Stimulated activated naive CD4-positive, alpha-beta T cell treated with Interleukin-2 at 50 U/mL for 16 hours (primary cell): ENCODE results near the gene FBXO33.
A peak's percentile ranks its signal among the peaks of the same experiment; 100 is the strongest.

Experiments
- DNase-seq: peaks from one replicate; lab custom pipeline; 2025; lab: John Stamatoyannopoulos, UW

FBXO33 gene, protein sequence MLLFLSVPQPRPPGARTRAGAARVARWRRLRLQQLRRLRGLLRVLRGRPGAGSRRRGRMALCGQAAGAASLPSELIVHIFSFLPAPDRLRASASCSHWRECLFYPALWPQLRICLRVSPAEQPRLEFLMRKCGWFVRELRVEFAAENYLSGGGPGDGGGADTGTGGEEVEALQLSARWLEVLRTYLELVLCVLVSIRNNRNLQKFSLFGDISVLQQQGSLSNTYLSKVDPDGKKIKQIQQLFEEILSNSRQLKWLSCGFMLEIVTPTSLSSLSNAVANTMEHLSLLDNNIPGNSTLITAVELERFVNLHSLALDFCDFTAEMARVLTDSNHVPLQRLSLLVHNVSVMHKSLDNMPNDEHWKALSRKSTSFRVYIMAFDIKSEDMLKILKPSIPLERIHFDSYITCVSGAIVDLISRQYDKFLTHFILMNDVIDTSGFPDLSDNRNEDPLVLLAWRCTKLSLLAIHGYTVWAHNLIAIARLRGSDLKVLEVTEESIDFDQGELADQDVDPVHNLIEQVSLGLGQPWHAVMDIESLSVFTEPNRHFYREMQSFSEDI

DNA sequence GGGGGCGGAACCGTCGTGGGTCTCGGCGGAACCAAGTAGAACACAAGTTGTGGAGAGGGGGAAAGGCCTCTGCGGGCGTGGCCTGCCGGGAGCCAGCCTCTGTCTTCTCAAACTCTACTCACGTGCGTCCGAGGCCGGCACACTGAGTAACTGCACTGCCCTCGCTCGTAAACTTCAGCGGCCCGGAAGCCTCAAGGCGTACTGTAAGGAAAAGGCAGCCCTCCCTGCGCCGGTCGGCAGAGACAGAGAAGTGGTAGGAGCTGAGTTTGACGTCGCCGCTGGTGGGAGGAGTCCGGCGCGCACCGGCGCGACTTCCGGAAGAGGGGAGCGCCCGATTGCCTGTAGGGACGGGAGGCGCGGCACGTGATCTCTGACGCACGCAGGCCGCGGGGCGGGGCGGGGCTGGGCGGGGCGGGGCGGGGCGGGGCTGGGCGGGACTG lies at the start of gene FBXO33:
FBXO33 (minus strand) TSS at position 255 of the 440 bp plus-strand sequence. CDS start 271 bp downstream, outside the sequence.
- peak; percentile 94 for DNase-seq

DNA sequence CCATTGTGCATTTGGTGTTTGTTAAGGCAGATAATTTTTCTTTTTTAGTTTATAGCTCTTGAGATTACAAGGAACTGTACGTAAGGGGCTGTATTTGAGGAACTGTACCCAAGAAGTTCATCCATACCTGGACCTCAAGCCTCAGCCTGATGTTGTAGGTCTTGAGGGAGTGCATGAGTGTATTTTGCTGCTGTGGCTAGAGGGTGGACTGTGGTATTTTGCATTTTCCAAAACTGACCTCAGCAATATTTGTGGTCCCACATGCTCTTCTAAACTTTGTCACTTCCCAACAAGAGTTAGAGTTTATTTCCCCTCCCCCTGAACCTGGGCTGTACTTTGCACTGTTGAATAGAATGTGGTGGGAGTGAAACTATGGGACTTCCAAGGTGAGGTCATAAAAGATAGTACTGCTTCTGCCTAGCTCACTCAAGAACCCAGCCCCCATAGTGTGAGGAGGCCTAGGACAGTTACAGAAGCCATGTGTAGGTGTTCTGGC lies 42.2 kb upstream of the FBXO33 start:
- DNase-seq: no peak

DNA sequence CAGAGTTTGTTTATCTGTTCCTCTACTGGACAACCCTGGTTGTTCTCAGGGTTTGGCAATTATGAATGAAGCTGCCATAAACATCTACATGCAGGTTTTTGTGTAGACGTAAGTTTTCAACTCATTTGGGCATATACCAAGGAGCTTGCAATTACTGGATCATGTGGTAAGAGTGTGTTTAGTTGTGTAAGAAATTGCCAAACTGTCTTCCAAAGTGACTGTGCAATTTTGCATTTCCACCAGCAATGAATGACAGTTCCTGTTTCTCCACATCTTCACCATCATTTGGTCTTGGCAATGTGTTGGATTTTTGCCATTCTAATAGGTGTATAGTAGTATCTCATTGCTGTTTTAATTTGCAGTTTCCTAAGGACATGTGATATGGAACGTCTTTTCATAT lies 39.8 kb upstream of the FBXO33 start:
- no peak for DNase-seq

DNA sequence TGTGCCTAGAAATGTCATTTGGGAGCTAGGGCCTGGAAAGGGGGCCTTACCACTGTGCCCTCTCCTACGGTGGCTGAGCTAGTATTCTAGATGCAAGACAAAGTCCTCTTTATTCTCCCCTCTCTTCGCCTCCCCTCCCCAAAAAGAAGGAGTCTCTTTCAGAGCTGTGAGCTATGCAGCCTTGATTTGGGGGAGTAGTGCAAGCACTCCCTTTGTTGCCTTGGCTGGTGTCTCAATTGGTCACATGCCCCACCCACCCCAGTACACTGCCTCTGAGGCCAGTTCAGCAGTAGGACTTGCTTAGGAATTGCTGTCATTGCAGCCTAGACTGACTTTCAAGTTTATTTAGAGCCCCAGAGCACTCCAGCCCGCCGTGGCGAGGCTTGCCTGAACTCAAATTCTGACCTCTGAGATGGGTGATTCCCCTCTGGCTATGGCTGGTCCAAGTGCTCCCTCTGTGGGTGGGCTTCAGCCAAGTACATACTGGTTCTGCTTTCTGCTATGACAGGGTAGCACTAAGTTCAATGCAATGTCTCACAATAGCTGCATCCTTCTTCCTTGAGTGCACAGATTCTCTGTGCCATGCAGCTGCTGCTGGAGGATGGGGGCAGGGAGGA lies 37.0 kb upstream of the FBXO33 start:
- DNase-seq: no peak

DNA sequence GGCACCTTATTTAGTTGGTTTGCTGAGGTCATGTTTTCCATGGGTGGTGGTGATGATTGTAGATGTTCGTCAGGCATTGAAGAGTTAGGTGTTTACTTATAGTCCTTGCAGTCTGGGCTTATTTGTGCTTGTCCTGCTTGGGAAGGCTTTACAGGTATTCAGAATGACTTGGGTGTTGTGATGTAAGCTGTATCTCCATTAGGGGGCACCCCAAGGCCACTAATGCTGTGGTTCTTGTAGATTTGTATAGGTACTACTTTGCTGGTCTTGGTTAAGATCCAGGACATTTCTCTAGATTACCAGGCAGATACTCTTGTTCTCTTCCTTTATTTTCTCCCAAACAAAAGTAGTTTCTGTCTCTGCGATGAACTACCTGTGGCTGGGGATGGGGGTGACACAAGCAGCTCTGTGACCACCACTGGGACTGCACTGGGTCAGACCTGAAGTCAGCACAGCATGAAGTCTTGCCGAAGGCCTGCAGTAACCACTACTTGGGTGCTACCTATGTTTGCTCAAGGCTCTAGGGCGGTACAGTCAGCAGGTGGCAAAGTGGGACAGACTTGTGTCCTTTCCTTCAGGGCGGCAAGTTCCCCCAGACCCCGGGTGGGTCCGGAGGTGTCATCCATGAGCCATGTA lies 35.8 kb upstream of the FBXO33 start:
- no peak for DNase-seq

DNA sequence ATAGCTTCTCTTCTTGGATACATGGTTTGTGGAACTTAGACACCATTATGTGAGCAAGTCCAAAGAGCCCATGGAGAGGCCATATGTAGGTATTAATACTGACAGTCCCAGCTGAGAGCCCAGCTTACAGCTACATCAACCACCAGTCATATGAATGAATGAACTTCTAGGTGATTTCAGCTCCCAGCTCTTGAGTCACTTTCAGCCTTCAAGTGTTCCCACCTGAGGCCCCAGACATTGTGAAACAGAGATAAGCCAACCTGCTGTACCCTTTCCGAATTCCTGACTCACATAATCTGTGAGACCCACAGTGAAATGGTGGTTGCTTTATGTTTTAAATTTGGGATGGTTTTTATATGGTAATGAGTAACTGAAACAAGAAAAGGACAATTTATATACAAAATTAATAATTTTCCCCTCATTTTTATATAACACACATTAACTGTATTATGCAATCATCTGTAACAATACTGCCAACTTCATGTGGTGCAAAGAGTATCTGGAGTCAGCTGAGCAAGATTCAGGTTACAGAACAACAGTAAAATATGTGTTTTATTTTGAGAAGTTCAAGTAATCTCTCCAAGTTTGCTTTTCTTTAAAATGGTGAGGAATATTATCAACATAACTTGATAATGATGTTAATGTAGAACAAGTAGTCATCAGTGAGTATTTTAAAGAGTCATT lies 27.7 kb upstream of the FBXO33 start:
- DNase-seq: no peak

DNA sequence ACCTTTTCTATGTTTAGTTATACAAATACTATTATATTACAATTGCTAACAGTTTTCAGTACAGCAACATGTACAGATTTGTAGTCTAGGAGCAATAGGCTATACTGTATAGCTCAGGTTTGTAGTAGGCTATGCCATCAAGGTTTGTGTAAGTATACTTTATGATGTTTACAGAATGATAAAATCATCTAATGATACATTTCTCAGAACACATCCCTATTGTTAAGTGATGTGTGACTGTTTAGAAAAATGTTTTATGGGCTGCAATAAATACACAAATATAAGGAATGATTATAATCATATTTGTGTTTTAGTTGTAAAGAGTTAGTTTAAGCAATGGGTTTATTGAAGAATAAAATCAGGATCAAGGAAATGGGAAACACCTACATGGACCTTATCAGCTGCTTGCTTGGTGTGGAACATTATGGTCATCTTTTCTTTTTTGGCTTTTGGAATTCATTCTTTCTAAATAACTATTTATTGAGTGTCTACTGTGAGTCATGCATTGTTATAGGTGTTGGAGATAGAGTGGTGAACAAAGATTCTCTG lies 24.5 kb upstream of the FBXO33 start:
- no peak for DNase-seq

DNA sequence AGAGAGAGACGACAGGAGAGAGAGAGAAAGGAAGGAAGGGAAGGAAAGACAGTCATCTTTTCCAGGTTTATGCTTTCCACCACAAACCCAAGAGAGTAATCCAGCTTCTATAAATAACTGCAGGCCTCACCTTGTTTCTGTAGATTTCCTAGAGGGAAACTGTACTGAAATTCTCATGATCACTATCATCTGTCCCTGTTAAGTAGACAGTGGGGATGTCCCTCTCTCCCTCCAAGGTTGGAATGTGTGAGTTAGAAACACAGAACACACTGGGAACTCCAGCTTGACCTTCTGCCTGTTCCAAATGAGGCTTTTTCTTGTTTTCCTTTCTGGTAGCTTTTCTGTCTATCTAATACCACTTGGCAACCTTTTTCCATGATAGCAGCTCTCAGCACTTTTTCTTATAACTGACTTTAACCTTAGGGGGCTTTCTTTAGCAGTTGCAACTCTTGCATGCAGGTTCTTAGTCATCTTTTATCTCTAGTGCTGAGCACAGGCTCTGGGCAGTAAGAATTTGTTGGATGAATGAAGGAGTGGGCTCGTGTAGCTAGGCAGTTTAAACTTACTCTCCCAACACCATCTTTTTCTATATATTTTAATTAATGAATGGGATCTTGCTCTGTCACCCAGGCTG lies 22.8 kb upstream of the FBXO33 start:
- DNase-seq: no peak

DNA sequence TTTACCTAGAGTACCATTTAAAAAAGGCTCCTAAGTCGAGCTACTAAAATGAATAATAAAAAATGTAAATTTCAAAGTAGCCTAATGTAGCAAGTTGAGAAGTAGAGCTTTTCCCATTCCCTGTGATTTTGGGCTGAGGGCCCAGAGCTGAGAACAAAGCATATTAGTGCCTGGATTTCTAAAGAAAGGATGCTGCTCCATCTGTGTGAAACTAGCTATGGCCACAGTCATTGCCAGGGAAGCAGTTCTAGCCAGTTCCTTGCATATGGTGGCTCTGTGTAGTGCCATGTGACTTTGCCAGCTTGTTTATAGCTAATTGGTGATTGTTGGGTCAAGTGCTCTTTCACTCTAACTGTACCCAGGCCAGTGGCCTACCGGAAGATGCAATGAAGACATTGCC lies 20.4 kb upstream of the FBXO33 start:
- DNase-seq: no peak

DNA sequence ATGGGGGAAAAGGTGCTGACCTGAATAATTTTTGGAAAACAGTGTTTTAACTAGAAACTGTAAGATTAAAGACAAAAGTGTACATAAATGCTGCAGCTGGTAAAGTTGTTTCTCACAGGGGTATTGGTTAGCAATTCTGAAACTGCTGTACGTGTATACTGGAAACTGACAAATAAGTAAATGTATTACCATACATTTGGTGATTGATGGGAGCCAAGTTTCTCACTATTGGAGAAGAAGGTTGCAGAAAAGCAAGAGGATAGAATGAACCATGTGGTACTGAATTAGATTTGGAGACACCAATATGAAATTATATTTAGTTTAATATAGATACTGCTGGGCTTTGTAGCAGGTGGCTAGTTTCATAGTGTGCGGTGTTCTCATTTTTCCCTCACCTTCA lies 19.6 kb upstream of the FBXO33 start:
- no peak for DNase-seq

DNA sequence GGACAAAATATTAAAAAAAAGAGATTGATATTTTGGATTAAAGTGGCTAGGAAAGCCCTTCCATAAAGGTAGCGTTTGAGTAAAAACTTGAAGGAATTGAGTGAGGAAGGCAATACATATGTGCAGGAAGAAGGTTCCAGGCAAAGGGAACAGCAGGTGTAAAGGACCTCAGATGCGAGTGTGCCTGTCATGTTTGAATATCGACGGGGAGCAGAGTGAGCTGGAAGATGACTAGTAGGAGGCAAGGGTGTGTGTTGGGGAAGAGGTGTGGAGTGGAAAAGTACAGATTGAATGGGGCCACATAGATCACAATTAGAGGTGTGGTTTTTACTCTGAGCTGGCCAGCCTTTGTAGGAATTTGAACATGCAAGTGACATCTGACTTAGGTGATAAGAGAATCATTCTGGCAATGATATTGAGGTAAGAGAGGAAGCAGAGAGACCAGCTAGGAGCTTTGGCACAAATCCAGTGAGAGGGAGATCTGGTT lies 15.0 kb upstream of the FBXO33 start:
- DNase-seq: no peak

DNA sequence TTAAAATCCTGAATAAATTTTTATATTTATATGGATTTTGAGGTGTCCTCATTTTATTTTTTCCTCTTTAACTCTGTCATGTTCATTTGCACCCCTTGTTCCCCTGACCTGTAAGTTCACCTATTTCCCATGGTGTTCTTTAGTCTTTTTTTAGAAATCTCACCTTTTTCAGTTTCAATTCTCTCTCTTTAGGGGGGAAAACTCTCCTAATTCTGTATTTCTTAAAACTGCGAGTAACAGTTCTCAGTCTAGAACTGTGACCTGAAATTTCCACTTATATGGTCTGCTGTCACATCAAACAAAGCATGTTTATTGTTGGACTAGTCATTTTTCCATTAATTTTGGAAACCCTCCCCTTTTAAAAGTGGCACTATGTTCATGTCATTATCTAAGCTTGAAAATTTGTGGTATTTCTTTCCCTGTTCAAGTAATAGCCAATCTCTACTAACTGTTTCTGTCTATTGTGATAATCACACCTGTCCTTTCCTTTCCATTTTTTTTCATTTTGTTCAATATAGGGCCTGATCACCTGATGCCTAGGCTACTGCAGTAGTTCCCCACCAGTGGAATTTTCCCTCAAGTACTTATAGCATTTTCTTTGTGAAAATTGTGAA lies 14.0 kb upstream of the FBXO33 start:
- no peak for DNase-seq

DNA sequence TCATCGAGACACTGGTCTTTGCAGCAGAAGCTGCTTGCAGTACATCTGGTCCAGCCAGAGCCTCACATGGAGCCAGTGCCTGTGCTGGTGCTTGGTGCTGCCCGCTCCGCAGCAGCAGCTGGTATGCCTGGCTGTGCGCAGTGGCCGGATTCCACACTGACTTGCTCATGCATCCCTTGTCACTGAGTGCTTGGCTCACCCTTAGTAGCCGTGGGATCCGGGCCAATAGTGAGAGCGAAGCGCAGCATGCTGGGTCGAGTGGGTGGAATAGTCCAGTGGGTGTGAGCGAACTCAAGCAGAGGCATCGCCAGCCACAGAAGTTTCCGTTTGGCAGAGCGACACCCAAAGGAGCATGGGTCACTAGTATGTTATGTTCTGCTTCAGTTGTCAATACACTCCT lies 10.1 kb upstream of the FBXO33 start:
- no peak for DNase-seq

DNA sequence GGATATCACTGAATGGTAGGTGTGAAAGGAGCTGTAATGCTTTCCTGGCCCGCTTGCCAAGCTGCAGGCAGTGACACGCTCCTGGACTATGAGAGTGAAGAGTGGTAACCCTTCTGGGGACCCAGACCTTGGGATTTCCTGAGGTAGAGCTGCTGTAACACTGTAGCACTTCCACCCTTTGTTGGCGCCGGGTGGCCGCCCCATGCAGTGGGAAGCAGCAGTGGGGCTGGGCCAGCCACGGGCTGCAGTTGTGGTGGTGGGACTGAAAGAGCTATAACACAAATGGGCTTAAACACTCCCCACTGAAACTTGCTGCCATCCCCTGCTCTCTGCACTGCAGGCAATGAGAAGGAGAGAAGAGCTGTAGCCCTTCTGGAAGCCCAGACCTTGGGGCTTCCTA lies 9.6 kb upstream of the FBXO33 start:
- DNase-seq: no peak

DNA sequence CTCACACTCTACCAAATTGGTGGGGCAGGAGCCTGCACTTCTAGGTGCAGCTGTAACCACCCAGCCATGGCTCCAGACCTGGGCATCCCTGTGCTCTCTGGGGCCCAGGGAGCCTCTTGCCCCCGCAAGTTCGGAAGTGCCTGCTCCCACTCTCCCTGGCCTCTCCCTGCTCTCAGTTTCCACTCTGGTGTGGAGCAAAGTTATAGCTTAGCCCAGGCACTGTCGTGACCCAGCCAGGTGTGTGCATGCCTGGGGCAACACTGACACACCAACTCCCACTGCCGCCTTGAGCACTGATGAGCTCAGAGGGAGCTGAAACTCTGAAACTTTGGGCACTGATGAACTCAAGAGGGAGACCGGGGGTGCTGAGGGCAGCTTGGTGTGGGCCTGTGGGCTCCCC lies 8.7 kb upstream of the FBXO33 start:
- DNase-seq: no peak

DNA sequence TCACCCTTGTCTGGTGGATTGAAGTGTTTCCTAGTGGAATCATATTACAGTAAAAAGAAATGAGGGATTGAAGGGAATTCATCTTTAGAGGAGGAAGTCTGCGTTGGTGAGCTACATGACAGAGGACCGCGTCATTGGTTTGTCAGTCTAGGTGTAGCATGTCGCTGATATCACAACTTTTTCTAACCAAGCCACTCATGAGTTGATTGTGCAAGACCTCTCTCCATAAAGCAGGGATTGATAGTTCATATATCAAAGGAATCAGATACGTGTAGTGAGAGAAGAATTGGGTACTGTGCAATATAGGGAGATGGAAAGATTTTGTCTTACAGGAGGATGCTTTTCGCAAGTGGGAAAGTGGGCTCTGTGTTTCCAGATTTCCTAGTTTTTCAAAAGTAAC lies 3.0 kb upstream of the FBXO33 start:
- DNase-seq: no peak

DNA sequence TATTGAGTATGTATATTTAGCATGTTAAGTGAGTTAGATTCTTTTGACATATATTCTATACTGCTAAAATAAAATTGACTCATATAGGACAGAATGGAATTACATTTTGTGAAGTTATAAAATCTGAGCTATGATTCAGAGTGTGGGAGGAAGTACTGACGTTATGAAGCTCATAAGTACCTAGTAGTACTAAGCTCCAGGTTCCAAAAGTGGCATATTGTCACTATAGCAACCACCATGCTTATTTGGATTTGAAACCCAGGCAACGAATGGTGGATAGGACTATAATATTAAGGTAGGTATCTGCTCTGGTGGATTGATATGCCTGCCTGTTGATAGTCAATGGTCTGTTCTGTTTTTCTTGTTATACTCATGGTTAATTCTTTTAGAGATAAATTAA lies 2.2 kb upstream of the FBXO33 start:
- no peak for DNase-seq

DNA sequence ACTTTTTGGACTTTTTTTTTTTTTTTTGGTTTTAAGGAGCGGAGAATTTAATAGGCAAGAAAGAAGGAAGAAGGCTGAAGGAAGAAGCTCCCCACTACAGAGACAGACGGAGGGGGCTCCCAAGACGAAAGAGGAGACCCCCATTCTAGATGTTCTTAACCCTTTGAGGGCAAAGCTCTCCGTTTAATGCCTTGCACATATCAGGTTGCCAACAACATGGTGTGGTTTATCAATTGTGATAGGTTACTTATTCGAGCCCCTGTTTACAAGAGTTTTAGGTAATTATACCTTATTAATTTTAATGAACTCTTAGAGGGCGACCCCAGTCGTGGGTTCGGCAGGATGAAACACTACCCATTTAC lies 1.2 kb upstream of the FBXO33 start:
- DNase-seq: no peak

DNA sequence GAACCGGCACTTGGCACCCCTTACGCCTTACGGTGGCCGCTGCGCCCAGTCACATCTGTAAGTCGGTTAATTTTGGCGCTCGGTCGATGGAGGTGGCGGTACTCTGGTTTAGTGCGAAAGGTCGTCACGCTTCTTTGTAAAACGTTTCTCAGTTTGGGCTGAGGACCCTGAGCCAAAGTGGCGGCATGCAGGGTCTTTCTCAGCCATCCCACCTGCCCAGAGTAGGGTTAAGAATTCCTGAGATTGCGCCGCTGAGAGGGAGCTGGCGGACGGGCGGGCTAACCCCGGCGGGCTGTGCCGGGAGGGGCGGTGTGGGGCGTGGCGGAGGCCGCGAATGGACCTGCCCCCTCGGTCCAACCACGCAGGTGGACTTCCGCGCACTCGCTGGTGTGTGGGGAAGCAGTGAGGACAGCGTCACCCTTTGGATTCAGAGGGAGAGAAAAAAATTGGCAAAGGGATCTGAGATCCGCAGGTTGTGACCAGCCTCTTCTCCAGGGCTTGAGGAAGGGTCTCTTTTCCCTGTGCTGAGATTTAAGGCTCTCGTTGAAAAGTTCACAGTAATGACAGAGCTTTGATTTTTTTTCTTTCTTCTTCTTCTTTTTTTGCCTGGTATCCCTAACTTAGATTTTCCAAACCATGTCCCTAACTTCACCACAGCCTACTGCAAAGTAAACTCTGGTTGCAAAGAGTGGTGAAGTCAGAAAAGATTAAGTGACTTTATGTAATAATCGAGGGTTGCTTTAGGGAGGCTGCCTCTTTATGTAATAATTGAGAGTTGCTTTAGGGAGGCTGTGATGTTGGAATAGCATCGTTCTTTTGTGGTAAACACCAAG lies 602 bp upstream of the FBXO33 start:
- DNase-seq: peak; percentile 82
